GM23338 (cell line): Measurements from ENCODE around the gene TMEM250. TPM values are rescaled to one million over a fixed set of nuclear protein-coding genes. Genes with fewer than 3 reads are reported as not detected.

Source experiments
- CREB1 ChIP-seq: fragments of 250-450 bp; sonication (Bioruptor Pico); IDR thresholded peaks from 2 replicates; pipeline ENCODE4 v1.5.0; 2020; ENCODE audit warnings: low read depth, mild to moderate bottlenecking, moderate library complexity
- EZH2 ChIP-seq: fragments of 200-600 bp; sonication (generic); IDR thresholded peaks from one replicate; pipeline ENCODE4 v1.8.0; 2017; ENCODE audit warnings: antibody characterized with exemption, mild to moderate bottlenecking, low read depth; ENCODE audit not compliant: unreplicated experiment
- EZH2phosphoT487 ChIP-seq: fragments of 200-600 bp; sonication (generic); IDR thresholded peaks from one replicate; pipeline ENCODE4 v1.8.1; 2018; ENCODE audit warnings: antibody characterized with exemption; ENCODE audit not compliant: unreplicated experiment
- JUNB ChIP-seq: IDR thresholded peaks from one replicate; pipeline ENCODE4 v1.6.1; 2016; ENCODE audit warnings: antibody characterized with exemption; ENCODE audit not compliant: unreplicated experiment
- NANOG ChIP-seq: IDR thresholded peaks from 2 replicates; pipeline ENCODE4 v1.6.1; 2016; ENCODE audit warnings: antibody characterized with exemption, borderline replicate concordance
- POLR2AphosphoS5 ChIP-seq: IDR thresholded peaks from 2 replicates; pipeline ENCODE4 v1.6.1; 2016; ENCODE audit warnings: antibody characterized with exemption, low read depth
- ZNF114 ChIP-seq: fragments of 250-450 bp; sonication (Bioruptor Pico); IDR thresholded peaks from 2 replicates; pipeline ENCODE4 v1.5.0; 2020; ENCODE audit warnings: mild to moderate bottlenecking, moderate library complexity
- polyA plus RNA-seq: library from polyadenylated mRNA; unstranded; fragments of >200 nt; fragmentation: Nextera tagmentation; extraction: Ambion mirVana; gene quantifications from 2 replicates; pipeline ENCODE4 v1.2.1, GENCODE V29; 2016
- total RNA-seq: library from RNA; depleted of rRNA; stranded (reverse); fragments of >200 nt; shearing (Covaris generic); gene quantifications from 2 replicates; pipeline ENCODE4 v1.2.3, GENCODE V29; 2014
- TF ChIP-seq, protein P1 (sequence below): fragments of 250-450 bp; sonication (Bioruptor Pico); IDR thresholded peaks from 2 replicates; pipeline ENCODE4 v1.5.0; 2020; ENCODE audit warnings: mild to moderate bottlenecking, moderate library complexity
- TF ChIP-seq, protein P2 (sequence below), 2 experiments: fragments of 200-600 bp in 1 of 2; sonication (generic) in 1 of 2; conservative IDR thresholded peaks; 2 replicates each; pipeline versions ENCODE4 v1.5.1 to v1.6.1; 2016 to 2017; ENCODE audit warnings: antibody characterized with exemption in 2 of 2, low read depth in 2 of 2, mild to moderate bottlenecking in 2 of 2, moderate library complexity in 1 of 2

The TMEM250 gene
- total and polyA plus RNA-seq, 2 experiments from 2014 or later = 12.2 to 39.2 TPM

DNA sequence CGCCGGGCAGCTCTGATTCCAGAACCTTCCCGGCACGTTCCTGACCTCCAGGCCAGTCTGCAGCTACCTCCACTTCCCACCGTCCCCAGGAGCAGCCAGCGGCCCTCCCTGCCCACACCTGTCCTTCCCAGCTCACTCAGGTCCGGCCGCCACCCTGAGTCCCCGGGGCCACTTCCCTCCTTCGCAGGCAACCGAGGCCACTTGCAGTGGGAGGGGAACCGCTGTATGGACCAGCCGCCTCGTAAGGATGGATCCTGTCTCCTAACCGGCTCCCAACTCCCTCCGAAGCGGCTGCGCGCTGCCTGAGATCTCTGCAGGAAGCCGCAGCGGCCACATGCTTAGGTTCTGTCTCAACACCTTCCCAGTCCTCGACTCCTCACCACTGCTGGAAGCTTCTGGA is 7.5 kb downstream of the TMEM250 start (continued):
- TF ChIP-seq, protein P1, sequence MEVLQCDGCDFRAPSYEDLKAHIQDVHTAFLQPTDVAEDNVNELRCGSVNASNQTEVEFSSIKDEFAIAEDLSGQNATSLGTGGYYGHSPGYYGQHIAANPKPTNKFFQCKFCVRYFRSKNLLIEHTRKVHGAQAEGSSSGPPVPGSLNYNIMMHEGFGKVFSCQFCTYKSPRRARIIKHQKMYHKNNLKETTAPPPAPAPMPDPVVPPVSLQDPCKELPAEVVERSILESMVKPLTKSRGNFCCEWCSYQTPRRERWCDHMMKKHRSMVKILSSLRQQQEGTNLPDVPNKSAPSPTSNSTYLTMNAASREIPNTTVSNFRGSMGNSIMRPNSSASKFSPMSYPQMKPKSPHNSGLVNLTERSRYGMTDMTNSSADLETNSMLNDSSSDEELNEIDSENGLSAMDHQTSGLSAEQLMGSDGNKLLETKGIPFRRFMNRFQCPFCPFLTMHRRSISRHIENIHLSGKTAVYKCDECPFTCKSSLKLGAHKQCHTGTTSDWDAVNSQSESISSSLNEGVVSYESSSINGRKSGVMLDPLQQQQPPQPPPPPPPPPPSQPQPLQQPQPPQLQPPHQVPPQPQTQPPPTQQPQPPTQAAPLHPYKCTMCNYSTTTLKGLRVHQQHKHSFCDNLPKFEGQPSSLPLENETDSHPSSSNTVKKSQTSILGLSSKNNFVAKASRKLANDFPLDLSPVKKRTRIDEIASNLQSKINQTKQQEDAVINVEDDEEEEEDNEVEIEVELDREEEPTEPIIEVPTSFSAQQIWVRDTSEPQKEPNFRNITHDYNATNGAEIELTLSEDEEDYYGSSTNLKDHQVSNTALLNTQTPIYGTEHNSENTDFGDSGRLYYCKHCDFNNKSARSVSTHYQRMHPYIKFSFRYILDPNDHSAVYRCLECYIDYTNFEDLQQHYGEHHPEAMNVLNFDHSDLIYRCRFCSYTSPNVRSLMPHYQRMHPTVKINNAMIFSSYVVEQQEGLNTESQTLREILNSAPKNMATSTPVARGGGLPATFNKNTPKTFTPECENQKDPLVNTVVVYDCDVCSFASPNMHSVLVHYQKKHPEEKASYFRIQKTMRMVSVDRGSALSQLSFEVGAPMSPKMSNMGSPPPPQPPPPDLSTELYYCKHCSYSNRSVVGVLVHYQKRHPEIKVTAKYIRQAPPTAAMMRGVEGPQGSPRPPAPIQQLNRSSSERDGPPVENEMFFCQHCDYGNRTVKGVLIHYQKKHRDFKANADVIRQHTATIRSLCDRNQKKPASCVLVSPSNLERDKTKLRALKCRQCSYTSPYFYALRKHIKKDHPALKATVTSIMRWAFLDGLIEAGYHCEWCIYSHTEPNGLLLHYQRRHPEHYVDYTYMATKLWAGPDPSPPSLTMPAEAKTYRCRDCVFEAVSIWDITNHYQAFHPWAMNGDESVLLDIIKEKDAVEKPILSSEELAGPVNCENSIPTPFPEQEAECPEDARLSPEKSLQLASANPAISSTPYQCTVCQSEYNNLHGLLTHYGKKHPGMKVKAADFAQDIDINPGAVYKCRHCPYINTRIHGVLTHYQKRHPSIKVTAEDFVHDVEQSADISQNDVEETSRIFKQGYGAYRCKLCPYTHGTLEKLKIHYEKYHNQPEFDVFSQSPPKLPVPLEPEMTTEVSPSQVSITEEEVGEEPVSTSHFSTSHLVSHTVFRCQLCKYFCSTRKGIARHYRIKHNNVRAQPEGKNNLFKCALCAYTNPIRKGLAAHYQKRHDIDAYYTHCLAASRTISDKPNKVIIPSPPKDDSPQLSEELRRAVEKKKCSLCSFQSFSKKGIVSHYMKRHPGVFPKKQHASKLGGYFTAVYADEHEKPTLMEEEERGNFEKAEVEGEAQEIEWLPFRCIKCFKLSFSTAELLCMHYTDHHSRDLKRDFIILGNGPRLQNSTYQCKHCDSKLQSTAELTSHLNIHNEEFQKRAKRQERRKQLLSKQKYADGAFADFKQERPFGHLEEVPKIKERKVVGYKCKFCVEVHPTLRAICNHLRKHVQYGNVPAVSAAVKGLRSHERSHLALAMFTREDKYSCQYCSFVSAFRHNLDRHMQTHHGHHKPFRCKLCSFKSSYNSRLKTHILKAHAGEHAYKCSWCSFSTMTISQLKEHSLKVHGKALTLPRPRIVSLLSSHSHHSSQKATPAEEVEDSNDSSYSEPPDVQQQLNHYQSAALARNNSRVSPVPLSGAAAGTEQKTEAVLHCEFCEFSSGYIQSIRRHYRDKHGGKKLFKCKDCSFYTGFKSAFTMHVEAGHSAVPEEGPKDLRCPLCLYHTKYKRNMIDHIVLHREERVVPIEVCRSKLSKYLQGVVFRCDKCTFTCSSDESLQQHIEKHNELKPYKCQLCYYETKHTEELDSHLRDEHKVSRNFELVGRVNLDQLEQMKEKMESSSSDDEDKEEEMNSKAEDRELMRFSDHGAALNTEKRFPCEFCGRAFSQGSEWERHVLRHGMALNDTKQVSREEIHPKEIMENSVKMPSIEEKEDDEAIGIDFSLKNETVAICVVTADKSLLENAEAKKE (CRISPR knock-in tag) = no peak
- no peak for TF ChIP-seq JUNB
- TF ChIP-seq ZNF114 (CRISPR knock-in tag) = no peak
- no peak for TF ChIP-seq CREB1 (CRISPR knock-in tag)
- TF ChIP-seq, protein P2, sequence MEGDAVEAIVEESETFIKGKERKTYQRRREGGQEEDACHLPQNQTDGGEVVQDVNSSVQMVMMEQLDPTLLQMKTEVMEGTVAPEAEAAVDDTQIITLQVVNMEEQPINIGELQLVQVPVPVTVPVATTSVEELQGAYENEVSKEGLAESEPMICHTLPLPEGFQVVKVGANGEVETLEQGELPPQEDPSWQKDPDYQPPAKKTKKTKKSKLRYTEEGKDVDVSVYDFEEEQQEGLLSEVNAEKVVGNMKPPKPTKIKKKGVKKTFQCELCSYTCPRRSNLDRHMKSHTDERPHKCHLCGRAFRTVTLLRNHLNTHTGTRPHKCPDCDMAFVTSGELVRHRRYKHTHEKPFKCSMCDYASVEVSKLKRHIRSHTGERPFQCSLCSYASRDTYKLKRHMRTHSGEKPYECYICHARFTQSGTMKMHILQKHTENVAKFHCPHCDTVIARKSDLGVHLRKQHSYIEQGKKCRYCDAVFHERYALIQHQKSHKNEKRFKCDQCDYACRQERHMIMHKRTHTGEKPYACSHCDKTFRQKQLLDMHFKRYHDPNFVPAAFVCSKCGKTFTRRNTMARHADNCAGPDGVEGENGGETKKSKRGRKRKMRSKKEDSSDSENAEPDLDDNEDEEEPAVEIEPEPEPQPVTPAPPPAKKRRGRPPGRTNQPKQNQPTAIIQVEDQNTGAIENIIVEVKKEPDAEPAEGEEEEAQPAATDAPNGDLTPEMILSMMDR (conservative IDR thresholded peaks at IDR 0.05; ENCODE audit: low read depth in 2 of 2) = no peak
- no peak for TF ChIP-seq POLR2AphosphoS5
- no peak for TF ChIP-seq NANOG
- no peak for TF ChIP-seq EZH2
- TF ChIP-seq EZH2phosphoT487 = no peak
